ENCODE measurements around the gene HESX1. TPM values are rescaled to one million over a fixed set of nuclear protein-coding genes. Genes with fewer than 3 reads are reported as not detected.

The HESX1 gene
- 0.47 TPM in 1 of 2 replicates, not detected in the other for total RNA-seq (2014; rRNA removed; shearing (Covaris generic))

DNA sequence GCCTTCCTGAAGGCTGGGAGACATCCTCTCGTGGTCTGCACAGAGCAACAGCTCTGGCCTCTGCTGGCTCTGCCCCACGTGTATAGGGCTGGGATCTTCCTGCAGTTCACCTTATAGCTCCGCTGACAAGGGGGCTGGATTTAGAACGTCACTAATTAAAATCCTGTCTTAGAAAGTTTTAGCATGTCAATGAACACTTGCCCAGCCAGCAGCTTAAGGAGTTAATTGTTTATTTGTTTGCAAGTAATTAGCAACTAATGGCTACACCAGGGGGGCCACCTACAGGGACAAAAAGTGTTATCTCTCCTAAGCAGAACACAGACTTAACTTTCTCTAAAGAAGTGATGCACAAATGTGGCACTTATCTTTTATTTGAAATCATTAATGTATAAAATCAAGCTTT lies at the start of gene HESX1:
Gene HESX1 (minus strand): TSS at position 84 of the 403 bp plus-strand sequence. CDS start 60 bp downstream, at position 24.
- DNase-seq (ENCODE audit: low spot score): no peak

DNA sequence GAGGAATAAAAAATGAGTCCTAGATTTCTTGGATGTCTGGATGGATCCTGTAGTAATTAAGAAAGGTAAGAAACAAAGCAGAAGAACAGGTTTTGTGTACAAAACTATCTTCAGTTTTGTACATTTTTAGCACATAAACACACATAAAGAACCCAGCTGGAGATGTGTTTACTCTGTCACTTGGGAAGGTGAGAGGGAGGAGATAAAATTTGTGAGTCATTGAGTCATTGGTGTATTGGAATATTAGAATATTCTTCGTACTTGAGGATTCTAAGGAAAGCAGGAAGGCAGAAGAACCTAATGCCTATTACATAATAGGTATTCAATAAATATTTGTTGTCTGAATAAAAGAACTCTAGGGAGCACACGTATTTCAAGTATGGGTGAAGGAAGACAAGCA lies 45.2 kb upstream of the HESX1 start:
- no peak for DNase-seq (ENCODE audit: low spot score)

DNA sequence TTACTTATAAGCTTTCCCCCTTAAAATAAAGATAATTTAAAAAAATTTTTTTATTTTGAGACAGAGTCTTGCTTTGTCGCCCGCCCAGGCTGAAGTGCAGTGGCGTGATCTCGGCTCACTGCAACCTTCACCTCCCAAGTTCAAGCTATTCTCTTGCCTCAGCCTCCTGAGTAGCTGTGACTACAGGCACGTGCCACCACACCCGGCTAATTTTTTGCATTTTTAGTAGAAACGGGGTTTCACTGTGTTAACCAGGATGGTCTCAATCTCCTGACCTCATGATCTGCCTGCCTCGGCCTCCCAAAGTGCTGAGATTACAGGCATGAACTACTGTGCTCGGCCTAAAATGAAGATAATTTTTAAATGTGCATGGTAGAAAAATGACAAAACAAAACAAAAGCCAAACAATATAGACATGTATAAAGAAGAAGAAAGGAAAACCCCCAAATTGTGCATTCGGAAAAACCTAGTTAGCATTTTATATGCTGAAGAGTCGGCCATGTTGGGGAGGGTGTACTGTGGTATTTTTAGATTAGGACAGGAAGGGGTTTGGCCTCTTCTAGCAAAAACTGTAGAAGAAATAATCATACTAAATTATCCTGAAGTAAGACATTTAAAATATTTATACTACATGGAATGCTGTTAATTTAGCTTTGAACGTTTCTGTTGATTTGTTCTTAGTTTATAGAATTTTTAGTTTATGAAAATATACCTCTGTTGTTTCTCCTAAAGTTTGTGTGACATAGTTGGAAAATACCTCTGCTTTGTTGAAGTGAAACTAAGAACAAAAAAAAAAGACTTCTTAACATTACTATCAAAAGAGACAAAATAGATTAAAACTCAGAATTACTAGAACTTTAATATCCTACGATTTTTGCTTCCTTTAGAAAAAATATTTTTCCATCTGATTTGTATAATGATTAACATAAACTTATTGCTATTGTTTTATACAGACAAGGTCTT lies 35.1 kb upstream of the HESX1 start:
- no peak for DNase-seq (ENCODE audit: low spot score)

DNA sequence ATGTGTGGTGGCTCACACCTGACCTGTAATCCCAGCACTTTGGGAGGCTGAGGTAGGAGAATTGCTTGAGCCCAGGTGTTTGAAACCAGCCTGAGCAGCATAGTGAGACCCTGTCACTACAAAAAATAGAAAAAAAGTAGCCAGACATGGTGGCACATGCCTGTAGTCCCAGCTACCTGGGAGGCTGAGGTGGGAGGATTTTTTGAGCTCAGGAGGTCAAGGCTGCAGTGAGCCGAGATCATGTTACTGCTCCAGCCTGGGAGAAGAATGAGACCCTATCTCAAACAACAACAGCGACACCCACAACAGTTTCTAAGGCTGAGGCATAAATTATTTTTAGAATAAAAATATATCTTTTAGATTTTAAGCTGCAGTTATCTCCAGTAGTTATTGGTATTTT lies 34.0 kb upstream of the HESX1 start:
- no peak for DNase-seq (ENCODE audit: low spot score)

DNA sequence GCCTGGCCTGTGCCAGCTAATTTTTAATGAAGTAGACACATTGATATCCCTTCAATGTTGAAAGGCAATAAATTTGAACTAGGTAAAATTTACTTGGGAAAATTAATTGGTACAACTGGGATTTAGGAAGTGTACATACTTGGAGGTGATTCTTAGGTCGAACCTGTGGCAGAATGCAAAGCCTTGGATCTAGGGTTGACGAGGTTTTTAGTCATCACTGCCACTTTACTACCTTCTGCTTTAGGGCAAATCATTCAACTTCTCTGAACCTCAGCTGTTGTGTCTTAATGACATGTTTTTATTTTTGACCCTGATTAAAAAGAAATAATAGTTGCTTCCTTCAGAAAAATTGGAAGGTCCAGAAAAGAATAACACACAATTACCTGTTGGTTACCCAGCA lies 30.2 kb upstream of the HESX1 start:
- DNase-seq (ENCODE audit: low spot score): no peak

DNA sequence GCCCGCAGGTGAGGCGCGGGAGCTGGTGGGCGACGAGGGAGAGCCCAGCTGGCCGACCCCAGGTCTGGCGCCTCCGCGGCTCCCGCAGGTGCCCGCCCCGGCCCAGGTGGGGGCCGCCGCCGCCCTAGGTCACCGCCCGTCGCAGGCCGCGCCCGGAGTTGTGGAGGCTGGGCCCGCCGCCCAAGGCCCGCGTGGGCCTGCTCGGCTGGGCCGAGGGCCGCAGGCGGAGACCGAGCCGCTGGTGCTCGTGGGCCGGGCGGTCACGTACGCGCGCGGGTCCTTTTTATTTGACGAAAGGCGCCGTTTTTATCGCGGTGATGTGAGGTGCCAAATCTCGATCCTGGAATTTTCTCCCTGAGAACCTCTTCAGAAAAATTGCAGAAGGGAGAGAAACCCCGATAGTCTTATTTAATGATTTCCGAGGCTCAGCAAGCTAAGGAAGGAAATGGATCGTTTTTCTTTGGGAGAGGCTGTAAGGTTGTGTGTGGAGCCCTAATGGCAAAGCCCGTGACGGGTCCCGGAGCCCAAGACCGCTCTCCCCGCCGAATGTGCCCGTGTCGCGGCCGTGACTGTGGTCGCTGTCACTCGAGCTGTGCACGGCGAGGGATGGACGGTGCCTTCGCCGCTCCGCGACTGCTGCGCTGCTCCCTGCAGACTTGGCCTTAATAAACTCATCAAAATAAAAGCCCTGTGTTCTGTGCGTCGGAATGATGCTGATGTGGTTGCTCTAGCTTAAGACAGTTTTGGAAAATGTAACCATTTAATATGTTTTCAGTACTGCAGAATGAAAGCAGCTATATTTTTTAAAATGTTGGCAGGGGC lies 28.4 kb upstream of the HESX1 start:
- DNase-seq (ENCODE audit: low spot score): peak; percentile 44

- DNase-seq (ENCODE audit: low spot score): peak; percentile 82
Observed at GRCh38 chr3:57227204-57227929, 27.6 kb upstream of the HESX1 start, which contains the start of gene APPL1. Gene APPL1 (plus strand): TSS chr3:57227729. CDS start chr3:57227884, 155 bp downstream.

DNA sequence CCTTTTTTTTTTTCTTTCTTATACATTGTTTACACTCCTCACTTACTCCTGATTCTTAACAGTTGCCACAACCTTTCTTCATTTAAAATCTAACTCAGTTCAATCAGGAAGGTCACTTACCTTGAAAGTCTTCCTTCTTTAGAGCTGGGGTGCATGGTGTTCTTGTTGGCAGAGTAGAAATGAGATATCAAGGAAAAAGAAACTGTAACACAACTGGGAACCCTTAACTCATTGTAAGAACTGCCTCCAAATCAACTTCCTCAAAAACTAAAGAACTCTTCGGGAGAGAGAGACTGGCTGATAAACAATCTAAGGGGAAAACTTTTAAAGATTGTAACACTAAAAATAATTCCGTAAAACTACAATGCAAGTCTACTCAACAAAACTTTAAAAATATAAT lies 26.4 kb upstream of the HESX1 start:
- no peak for DNase-seq (ENCODE audit: low spot score)

GRCh38 chr3:57224856-57225255 lies 25.1 kb upstream of the HESX1 start:
- DNase-seq (ENCODE audit: low spot score): no peak

GRCh38 chr3:57221883-57222282 lies 22.1 kb upstream of the HESX1 start:
- DNase-seq (ENCODE audit: low spot score): peak; percentile 39

DNA sequence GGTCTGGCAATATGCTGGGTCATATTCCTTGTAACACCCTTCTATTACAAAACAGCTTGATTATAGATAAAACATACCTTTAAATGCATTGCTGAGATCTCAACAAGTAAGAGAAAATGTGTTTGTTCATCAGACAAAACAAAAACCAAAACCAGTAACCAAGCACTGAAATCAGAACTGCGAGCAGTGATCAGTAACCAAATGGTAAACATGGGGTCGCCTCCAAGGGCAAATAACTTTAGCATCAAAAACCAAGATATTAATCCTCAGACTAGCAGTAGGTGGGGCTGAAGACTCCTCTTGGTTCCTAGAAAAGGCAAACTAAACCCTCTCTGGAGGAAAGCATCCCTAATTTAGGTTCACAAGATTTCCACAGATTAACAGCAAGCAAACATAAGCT lies 6.6 kb upstream of the HESX1 start:
- DNase-seq (ENCODE audit: low spot score): no peak

DNA sequence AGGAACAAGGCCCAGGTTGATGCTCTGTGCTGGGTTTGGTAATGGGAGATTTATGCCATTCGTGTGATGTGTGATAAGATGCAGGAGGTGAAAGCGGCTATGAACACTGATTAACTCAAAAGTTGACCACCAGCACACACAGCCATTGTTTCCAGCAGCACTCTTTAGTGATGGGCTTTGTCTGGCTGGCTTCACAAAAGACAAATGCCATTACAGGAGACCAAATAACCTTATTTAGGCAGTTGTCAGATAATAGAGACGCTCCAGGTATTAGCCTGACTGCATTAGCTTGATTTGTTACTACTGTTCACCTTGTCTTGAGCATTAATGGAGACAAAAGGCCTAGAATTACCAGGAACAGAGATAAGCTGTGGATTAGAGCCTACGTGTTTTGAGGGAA lies 5.1 kb downstream of the HESX1 start:
- DNase-seq (ENCODE audit: low spot score): no peak

DNA sequence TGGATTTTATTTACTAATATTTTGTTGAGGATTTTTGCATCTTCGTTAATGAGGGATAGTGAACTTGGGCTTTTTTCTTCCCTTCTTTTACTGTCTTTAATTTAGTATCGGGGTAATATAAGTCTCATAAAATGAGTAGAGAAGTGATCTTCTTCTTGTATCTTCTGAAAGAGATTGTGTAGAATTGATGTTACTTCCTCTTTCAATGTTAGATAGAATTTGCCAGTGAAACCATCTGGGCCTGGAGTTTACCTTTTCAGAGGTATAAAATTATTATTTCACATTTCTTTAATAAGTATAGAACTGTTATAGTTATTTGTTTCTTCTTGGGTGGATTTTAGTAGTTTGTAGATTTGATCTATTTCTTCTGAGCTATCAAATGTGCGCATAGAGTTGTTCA lies 7.8 kb downstream of the HESX1 start:
- no peak for DNase-seq (ENCODE audit: low spot score)

- no peak for DNase-seq (ENCODE audit: low spot score)
Observed at GRCh38 chr3:57184526-57184925, 15.3 kb downstream of the HESX1 start.

- DNase-seq (ENCODE audit: low spot score): peak; percentile 20
Observed at GRCh38 chr3:57179580-57180410, 20.0 kb downstream of the HESX1 start.

- DNase-seq (ENCODE audit: low spot score): no peak
Observed at GRCh38 chr3:57176045-57176444, 23.7 kb downstream of the HESX1 start.

GRCh38 chr3:57173687-57174086 lies 26.1 kb downstream of the HESX1 start:
- no peak for DNase-seq (ENCODE audit: low spot score)

DNA sequence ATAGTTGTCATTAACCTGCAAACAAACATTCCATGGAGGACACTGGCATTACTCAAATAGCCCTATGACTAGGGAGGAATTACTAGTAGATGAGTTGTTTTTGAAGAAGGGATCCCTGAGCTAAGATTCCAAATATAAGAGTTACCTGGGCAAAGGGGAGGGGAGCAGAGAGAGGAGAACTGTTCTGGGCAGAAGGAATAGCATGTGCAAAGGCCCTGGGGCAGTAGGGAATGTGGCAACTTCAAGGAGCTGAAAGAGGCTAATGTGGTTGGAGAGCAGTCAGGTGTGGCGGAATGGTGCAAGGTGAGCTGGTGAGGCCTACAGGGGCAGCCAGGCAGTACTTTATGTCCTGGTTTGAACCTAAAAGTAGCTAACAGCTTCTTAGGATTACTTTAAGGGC lies 28.8 kb downstream of the HESX1 start:
- DNase-seq (ENCODE audit: low spot score): no peak

DNA sequence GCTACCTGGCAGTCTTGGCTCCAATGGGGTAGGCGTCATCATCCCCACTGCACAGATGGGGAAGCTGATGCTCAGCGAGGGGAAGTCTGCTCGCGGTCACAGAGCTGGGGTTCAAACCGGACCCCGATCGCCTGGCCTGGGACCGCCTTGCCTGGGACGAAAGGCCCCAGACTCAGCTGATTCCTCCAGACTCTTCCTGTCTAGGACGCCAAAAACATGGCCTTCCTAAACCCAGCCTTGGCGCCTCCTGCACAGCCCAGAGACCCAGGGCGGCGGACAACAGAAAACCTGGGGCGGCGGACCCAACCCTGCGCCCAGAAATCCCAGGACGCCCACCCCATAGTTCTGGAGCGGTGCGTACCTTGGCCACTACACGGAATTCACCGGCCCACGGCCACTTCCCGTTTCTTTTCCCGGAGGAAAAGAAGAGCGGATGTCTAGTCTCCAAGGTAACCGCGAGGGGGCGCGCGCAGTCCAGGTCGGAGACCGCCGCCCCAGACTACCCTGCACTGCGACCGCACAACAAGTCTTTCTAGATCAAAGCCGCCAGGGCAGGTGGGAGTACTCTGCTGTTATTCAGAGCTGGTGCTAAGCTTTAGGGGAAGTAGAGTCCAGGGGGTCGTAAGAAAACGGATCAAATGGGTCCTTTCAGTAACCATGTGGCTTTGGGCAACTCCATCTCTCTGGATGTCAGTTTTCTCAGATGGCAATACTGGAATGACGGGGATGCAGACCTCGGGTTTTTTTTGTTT lies 29.7 kb downstream of the HESX1 start:
- peak; percentile 69 for DNase-seq (ENCODE audit: low spot score)

- DNase-seq (ENCODE audit: low spot score): no peak
Observed at GRCh38 chr3:57169108-57169507, 30.7 kb downstream of the HESX1 start.

Data from HT-29 (cell line).